Stomach (tissue), 4 donors: ENCODE data around the gene UBE2L5.

Source experiments
- POLR2A ChIP-seq, 4 donors: fragments of 450-650 bp; IDR thresholded peaks; one replicate each; pipeline ENCODE4 v1.6.1; 2016; ENCODE audit warnings: antibody characterized with exemption in 4 of 4, control low read depth in 2 of 4, mild to moderate bottlenecking in 1 of 4, moderate library complexity in 1 of 4
- POLR2AphosphoS5 ChIP-seq, 3 donors: sonication (generic); formaldehyde crosslinking; IDR thresholded peaks; one replicate each; pipeline ENCODE4 v1.6.1; 2016; ENCODE audit warnings: antibody characterized with exemption in 3 of 3
- TF ChIP-seq, protein P1 (sequence below), 7 experiments: fragments of 450-650 bp in 4 of 7; fragments of 200-600 bp in 3 of 7; sonication (generic) in 3 of 7; IDR thresholded peaks; one replicate each; pipeline ENCODE4 v1.5.1; 2016 to 2019; ENCODE audit warnings: antibody characterized with exemption in 7 of 7, control low read depth in 2 of 7, mild to moderate bottlenecking in 1 of 7

DNA sequence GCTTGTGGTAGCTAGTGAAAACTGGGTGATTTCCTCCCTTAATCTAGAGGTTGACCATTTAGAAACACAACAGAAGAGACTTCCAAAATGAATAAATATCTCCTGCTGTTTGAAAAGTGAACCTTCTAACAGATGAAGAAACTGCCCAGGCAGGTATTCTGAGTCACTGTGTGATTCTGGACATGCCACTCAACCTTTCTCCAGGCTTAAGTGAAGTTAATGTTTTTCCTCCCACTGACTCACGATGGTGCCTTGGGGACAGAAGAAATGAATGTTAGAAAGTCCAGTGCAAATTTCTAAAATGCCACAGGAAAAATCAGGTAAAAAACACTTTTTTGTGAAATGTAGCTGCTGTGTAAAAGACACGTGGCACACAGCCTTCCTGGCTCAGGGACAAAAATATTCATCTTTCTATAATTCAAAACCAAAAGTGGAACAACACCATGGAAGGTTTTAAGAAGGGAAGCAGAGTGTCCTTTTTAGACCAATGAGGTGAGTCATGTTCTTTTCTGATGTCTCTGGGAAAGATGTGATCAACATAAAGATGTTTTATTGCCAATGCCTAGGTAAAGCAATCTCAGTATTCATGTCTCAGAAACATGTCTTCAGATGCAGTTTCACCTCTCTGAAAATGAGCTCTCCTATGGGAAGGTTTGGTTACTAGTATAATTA is 9.1 kb downstream of the UBE2L5 start:
- TF ChIP-seq, protein P1, sequence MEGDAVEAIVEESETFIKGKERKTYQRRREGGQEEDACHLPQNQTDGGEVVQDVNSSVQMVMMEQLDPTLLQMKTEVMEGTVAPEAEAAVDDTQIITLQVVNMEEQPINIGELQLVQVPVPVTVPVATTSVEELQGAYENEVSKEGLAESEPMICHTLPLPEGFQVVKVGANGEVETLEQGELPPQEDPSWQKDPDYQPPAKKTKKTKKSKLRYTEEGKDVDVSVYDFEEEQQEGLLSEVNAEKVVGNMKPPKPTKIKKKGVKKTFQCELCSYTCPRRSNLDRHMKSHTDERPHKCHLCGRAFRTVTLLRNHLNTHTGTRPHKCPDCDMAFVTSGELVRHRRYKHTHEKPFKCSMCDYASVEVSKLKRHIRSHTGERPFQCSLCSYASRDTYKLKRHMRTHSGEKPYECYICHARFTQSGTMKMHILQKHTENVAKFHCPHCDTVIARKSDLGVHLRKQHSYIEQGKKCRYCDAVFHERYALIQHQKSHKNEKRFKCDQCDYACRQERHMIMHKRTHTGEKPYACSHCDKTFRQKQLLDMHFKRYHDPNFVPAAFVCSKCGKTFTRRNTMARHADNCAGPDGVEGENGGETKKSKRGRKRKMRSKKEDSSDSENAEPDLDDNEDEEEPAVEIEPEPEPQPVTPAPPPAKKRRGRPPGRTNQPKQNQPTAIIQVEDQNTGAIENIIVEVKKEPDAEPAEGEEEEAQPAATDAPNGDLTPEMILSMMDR (IDR thresholded peaks at IDR 0.05) = no peak
- TF ChIP-seq POLR2AphosphoS5 (IDR thresholded peaks at IDR 0.05) (no peak), POLR2A (IDR thresholded peaks at IDR 0.05) (no peak)
